ENCODE data around the gene FOXN3.

DNA sequence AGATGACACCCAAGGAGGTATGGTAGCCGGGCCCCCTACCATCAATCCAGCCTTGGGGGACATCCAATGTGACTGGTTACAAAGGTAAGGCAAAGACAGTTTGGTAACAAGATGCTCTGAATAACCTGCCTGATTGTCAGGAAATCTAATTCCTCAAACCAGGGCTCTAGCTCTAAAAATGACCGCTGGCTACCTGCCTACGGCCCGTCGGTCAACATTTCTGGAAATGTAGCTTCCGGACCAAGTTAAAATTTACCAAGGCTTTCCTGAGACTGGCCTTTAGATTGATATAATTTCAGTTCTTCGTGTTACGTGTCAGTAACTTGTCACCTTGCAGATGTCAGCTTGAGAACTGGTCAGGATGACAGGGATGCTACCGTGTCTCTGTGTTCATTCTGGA is 34.2 kb upstream of the FOXN3 start:
- no peak for TF ChIP-seq POLR2AphosphoS5 (IDR thresholded peaks at IDR 0.05; ENCODE audit: low read depth, low read length)
- TF ChIP-seq POLR2A (IDR thresholded peaks at IDR 0.05; ENCODE audit: low read depth, low read length) = no peak

Data from GM12892 (cell line).